Liver (tissue), 9 donors: ENCODE results near the gene DIO3. TPM values are rescaled to one million over a fixed set of nuclear protein-coding genes. Genes with fewer than 3 reads are reported as not detected.

Experiments used
- DNase-seq: peaks from one replicate; pipeline ENCODE4 v3.0.0-alpha.2; 2017; ENCODE audit warnings: low spot score
- H3K27ac ChIP-seq, 2 donors: one replicate each; pipeline ENCODE4 v1.7.0; 2013; ENCODE audit warnings: inconsistent platforms in 2 of 2, low read length in 2 of 2, control low read depth in 1 of 2, low read depth in 1 of 2, mild to moderate bottlenecking in 1 of 2
- H3K27me3 ChIP-seq, 4 donors: one replicate each; pipeline versions ENCODE4 v1.6.1 to v1.7.0; 2013; ENCODE audit warnings: low read length in 3 of 4, inconsistent platforms in 1 of 4, mild to moderate bottlenecking in 1 of 4, moderate library complexity in 1 of 4; ENCODE audit not compliant: control insufficient read depth in 4 of 4, insufficient read depth in 4 of 4
- H3K36me3 ChIP-seq, 4 donors: one replicate each; pipeline versions ENCODE4 v1.6.1 to v1.7.0; 2013; ENCODE audit warnings: low read length in 3 of 4, mild to moderate bottlenecking in 3 of 4, low read depth in 1 of 4, moderate library complexity in 1 of 4; ENCODE audit not compliant: control insufficient read depth in 4 of 4, insufficient read depth in 3 of 4
- H3K4me1 ChIP-seq, 4 donors: one replicate each; pipeline versions ENCODE4 v1.6.1 to v1.7.0; 2013; ENCODE audit warnings: low read length in 3 of 4, mild to moderate bottlenecking in 3 of 4, moderate library complexity in 1 of 4; ENCODE audit not compliant: control insufficient read depth in 4 of 4, insufficient read depth in 4 of 4
- H3K4me3 ChIP-seq, 3 donors: one replicate each; pipeline versions ENCODE4 v1.6.1 to v1.7.0; 2013; ENCODE audit warnings: low read length in 3 of 3, control low read depth in 1 of 3, low read depth in 1 of 3, mild to moderate bottlenecking in 1 of 3
- H3K9ac ChIP-seq, 2 donors: one replicate each; pipeline ENCODE4 v1.7.0; 2013; ENCODE audit warnings: low read length in 2 of 2, mild to moderate bottlenecking in 2 of 2, moderate library complexity in 2 of 2, control low read depth in 1 of 2, low read depth in 1 of 2
- H3K9me3 ChIP-seq, 4 donors: one replicate each; pipeline versions ENCODE4 v1.6.1 to v1.7.0; 2013; ENCODE audit warnings: low read length in 3 of 4; ENCODE audit not compliant: control insufficient read depth in 4 of 4
- ATF3 ChIP-seq: IDR thresholded peaks from 2 replicates; pipeline ENCODE4 v1.6.1; 2016; ENCODE audit warnings: antibody characterized with exemption
- CTCF ChIP-seq: fragments of 150-350 bp; IDR thresholded peaks from 2 replicates; pipeline ENCODE4 v1.5.1; 2017; ENCODE audit warnings: improper control_type of control experiment, low read depth, low read length; ENCODE audit not compliant: missing input control
- FOXA1 ChIP-seq: IDR thresholded peaks from 2 replicates; pipeline ENCODE4 v1.6.1; 2016; ENCODE audit warnings: antibody characterized with exemption
- FOXA2 ChIP-seq: IDR thresholded peaks from 2 replicates; pipeline ENCODE4 v1.6.1; 2016; ENCODE audit warnings: antibody characterized with exemption
- GABPA ChIP-seq, 2 donors: IDR thresholded peaks in 1 of 2; conservative IDR thresholded peaks in 1 of 2; 2 replicates each; pipeline ENCODE4 v1.6.1; 2016; ENCODE audit warnings: antibody characterized with exemption in 2 of 2, mild to moderate bottlenecking in 1 of 2, moderate library complexity in 1 of 2
- HNF4A ChIP-seq, 2 donors: conservative IDR thresholded peaks; 2 replicates each; pipeline ENCODE4 v1.6.1; 2016; ENCODE audit warnings: antibody characterized with exemption in 2 of 2, mild to moderate bottlenecking in 2 of 2
- HNF4G ChIP-seq: IDR thresholded peaks from 2 replicates; pipeline ENCODE4 v1.6.1; 2016; ENCODE audit warnings: antibody characterized with exemption
- JUND ChIP-seq, 2 donors: IDR thresholded peaks; 2 replicates each; pipeline ENCODE4 v1.6.1; 2016; ENCODE audit warnings: antibody characterized with exemption in 2 of 2
- MAX ChIP-seq: IDR thresholded peaks from 2 replicates; pipeline ENCODE4 v1.6.1; 2016; ENCODE audit warnings: antibody characterized with exemption
- NR2F2 ChIP-seq: IDR thresholded peaks from 2 replicates; pipeline ENCODE4 v1.6.1; 2016; ENCODE audit warnings: antibody characterized with exemption
- RAD21 ChIP-seq, 2 donors: IDR thresholded peaks; 2 replicates each; pipeline ENCODE4 v1.6.1; 2016; ENCODE audit warnings: antibody characterized with exemption in 2 of 2, mild to moderate bottlenecking in 2 of 2
- REST ChIP-seq: IDR thresholded peaks from 2 replicates; pipeline ENCODE4 v1.6.1; 2016; ENCODE audit warnings: antibody characterized with exemption, mild to moderate bottlenecking
- RXRA ChIP-seq, 2 donors: IDR thresholded peaks; 2 replicates each; pipeline ENCODE4 v1.6.1; 2017 to 2018; ENCODE audit warnings: antibody characterized with exemption in 2 of 2, mild to moderate bottlenecking in 1 of 2
- TAF1 ChIP-seq: conservative IDR thresholded peaks from 2 replicates; pipeline ENCODE4 v1.6.1; 2016; ENCODE audit warnings: antibody characterized with exemption, mild to moderate bottlenecking
- YY1 ChIP-seq: IDR thresholded peaks from 2 replicates; pipeline ENCODE4 v1.6.1; 2016; ENCODE audit warnings: antibody characterized with exemption, mild to moderate bottlenecking
- ZBTB33 ChIP-seq: IDR thresholded peaks from 2 replicates; pipeline ENCODE4 v1.6.1; 2016; ENCODE audit warnings: antibody characterized with exemption
- WGBS: extraction: QIAGEN DNeasy Blood & Tissue Kit; methylation state at CpG from one replicate; pipeline ENCODE4 v1.1.7; 2013; 5-methylcytosine and 5-hydroxymethylcytosine counted together
- polyA plus RNA-seq, 2 donors: library from polyadenylated mRNA; stranded (reverse) in 1 of 2; unstranded in 1 of 2; fragments of 200-250 nt in 1 of 2; fragments of >200 nt in 1 of 2; fragmentation: Nextera tagmentation in 1 of 2; extraction: Ambion mirVana in 1 of 2; gene quantifications; one replicate each; pipeline versions ENCODE4 v1.2.1 to v1.2.3, GENCODE V29; 2013 to 2015
- total RNA-seq, 2 donors: library from RNA; depleted of rRNA; stranded (reverse); fragments of >200 nt; gene quantifications; one replicate each; pipeline ENCODE4 v1.2.3, GENCODE V29; 2014
- donor health status: healthy.
- donor health status: healthy.
- donor health status: healthy.
- donor health status: healthy.
- donor health status: healthy.

DIO3 gene
- total and polyA plus RNA-seq, 4 donors = 0.17 to 9.3 (median 0.51) TPM; not detected in 1

- H3K4me3 ChIP-seq = no peak overlapping the region
- WGBS = 6% methylated on average over 54 of the region's 54 CpGs
Measured at GRCh38 chr14:101563654-101564443, 2.6 kb downstream of the DIO3 start.

More at GRCh38 chr14:101563654-101564443, 2.6 kb downstream of the DIO3 start:
- H3K9ac ChIP-seq = no peak overlapping the region
- no peak for DNase-seq
- TF ChIP-seq RXRA (IDR thresholded peaks at IDR 0.05) (no peak), ZBTB33 (no peak), TAF1 (no peak), HNF4A (conservative IDR thresholded peaks at IDR 0.05) (no peak), REST (no peak), HNF4G (no peak), ATF3 (no peak), RAD21 (IDR thresholded peaks at IDR 0.05) (no peak), FOXA1 (no peak), FOXA2 (no peak), GABPA (IDR thresholded peaks at IDR 0.05 in 1 of 2, conservative IDR thresholded peaks at IDR 0.05 in 1 of 2) (no peak), MAX (no peak), CTCF (no peak), JUND (IDR thresholded peaks at IDR 0.05) (no peak), NR2F2 (no peak), YY1 (no peak)
- peaks cover 4 to 26% (median 22%) of the 10 kb centered on the region in 4 donors for H3K27me3 ChIP-seq
- no peaks in the 10 kb centered on the region for H3K36me3 ChIP-seq
- H3K9me3 ChIP-seq = peaks cover 7 to 13% (median 9%) of the 10 kb centered on the region in 4 donors
- H3K4me1 ChIP-seq = peaks cover 3 to 15% (median 5%) of the 10 kb centered on the region in 4 donors
- H3K27ac ChIP-seq = no peak overlapping the region
